Parathyroid adenoma (tissue), 2 donors: Measurements from ENCODE around the gene CATSPER3.

ENCODE experiments used
- H2AFZ ChIP-seq: fragments of 300-600 bp; sonication (generic); one replicate; pipeline ENCODE4 v1.7.0; 2017; ENCODE audit warnings: antibody characterized with exemption, mild to moderate bottlenecking
- H3K27ac ChIP-seq: fragments of 300-600 bp; sonication (generic); one replicate; pipeline ENCODE4 v1.7.0; 2017
- H3K27me3 ChIP-seq: fragments of 300-600 bp; sonication (generic); one replicate; pipeline ENCODE4 v1.7.0; 2017; ENCODE audit warnings: low read length; ENCODE audit not compliant: control insufficient read depth, insufficient read depth
- H3K36me3 ChIP-seq: fragments of 300-600 bp; sonication (generic); one replicate; pipeline ENCODE4 v1.7.0; 2017; ENCODE audit warnings: low read length; ENCODE audit not compliant: control insufficient read depth, insufficient read depth
- H3K4me1 ChIP-seq: fragments of 300-600 bp; sonication (generic); one replicate; pipeline ENCODE4 v1.7.0; 2017; ENCODE audit warnings: control low read depth
- H3K4me2 ChIP-seq: fragments of 300-600 bp; sonication (generic); one replicate; pipeline ENCODE4 v1.7.0; 2017; ENCODE audit warnings: low read length
- H3K4me3 ChIP-seq: fragments of 300-600 bp; sonication (generic); one replicate; pipeline ENCODE4 v1.7.0; 2017; ENCODE audit warnings: low read depth, low read length
- H3K79me2 ChIP-seq: fragments of 300-600 bp; sonication (generic); one replicate; pipeline ENCODE4 v1.7.0; 2017; ENCODE audit warnings: control low read depth
- H3K9ac ChIP-seq: fragments of 300-600 bp; sonication (generic); one replicate; pipeline ENCODE4 v1.7.0; 2017; ENCODE audit warnings: mild to moderate bottlenecking
- H3K9me3 ChIP-seq: fragments of 300-600 bp; sonication (generic); one replicate; pipeline ENCODE4 v1.7.0; 2017; ENCODE audit warnings: low read length; ENCODE audit not compliant: control insufficient read depth
- CTCF ChIP-seq: fragments of 300-600 bp; sonication (generic); IDR thresholded peaks from one replicate; pipeline ENCODE4 v1.7.0; 2017; ENCODE audit warnings: antibody characterized with exemption, mild to moderate bottlenecking
- donor health status: primary hyperparathyroidism.

The CATSPER3 gene

GRCh38 chr5:134967607-134968006 lies at the start of gene CATSPER3:
Gene CATSPER3 (plus strand): TSS chr5:134967907. CDS start chr5:134967992, 85 bp downstream.
- no peak within 1 kb of the TSS for H2AFZ ChIP-seq
- H3K4me2 ChIP-seq: no peak within 1 kb of the TSS
- H3K4me3 ChIP-seq: no peak within 1 kb of the TSS
- H3K79me2 ChIP-seq: no peaks in the 10 kb centered on the region
- no peak within 1 kb of the TSS for H3K27ac ChIP-seq
- H3K27me3 ChIP-seq: no peaks in the 10 kb centered on the region
- no peaks in the 10 kb centered on the region for H3K36me3 ChIP-seq
- no peak for TF ChIP-seq CTCF
- no peaks in the 10 kb centered on the region for H3K9me3 ChIP-seq
- H3K9ac ChIP-seq: no peak within 1 kb of the TSS
- H3K4me1 ChIP-seq: peaks cover 2% of the 10 kb centered on the region

GRCh38 chr5:134918861-134919260 lies 48.8 kb upstream of the CATSPER3 start:
- H3K36me3 ChIP-seq: no peaks in the 10 kb centered on the region
- no peaks in the 10 kb centered on the region for H3K9me3 ChIP-seq
- no peaks in the 10 kb centered on the region for H3K27me3 ChIP-seq
- no peak overlapping the region for H3K27ac ChIP-seq
- no peak overlapping the region for H3K4me3 ChIP-seq
- no peaks in the 10 kb centered on the region for H3K4me1 ChIP-seq
- no peak overlapping the region for H2AFZ ChIP-seq
- no peak overlapping the region for H3K9ac ChIP-seq
- no peak for TF ChIP-seq CTCF
- no peak overlapping the region for H3K4me2 ChIP-seq
- peaks cover 2% of the 10 kb centered on the region for H3K79me2 ChIP-seq

GRCh38 chr5:134920848-134921575 lies 46.7 kb upstream of the CATSPER3 start:
- Histone ChIP-seq H3K36me3 (no peaks in the 10 kb centered on the region), H3K4me3 (no peak overlapping the region), H3K4me2 (no peak overlapping the region), H3K9me3 (no peaks in the 10 kb centered on the region), H3K79me2 (peaks cover 2% of the 10 kb centered on the region), H3K27me3 (no peaks in the 10 kb centered on the region), H2AFZ (no peak overlapping the region), H3K4me1 (no peaks in the 10 kb centered on the region), H3K9ac (no peak overlapping the region), H3K27ac (no peak overlapping the region)
- no peak for TF ChIP-seq CTCF

GRCh38 chr5:134932508-134932907 lies 35.2 kb upstream of the CATSPER3 start:
- Histone ChIP-seq H3K9me3 (no peaks in the 10 kb centered on the region), H3K9ac (no peak overlapping the region), H2AFZ (no peak overlapping the region), H3K27me3 (no peaks in the 10 kb centered on the region), H3K27ac (no peak overlapping the region), H3K79me2 (no peaks in the 10 kb centered on the region), H3K36me3 (no peaks in the 10 kb centered on the region), H3K4me1 (no peaks in the 10 kb centered on the region), H3K4me2 (no peak overlapping the region), H3K4me3 (no peak overlapping the region)
- TF ChIP-seq CTCF: no peak

- H3K27ac ChIP-seq: no peak overlapping the region
- no peak overlapping the region for H3K9ac ChIP-seq
- no peaks in the 10 kb centered on the region for H3K36me3 ChIP-seq
- H3K79me2 ChIP-seq: no peaks in the 10 kb centered on the region
- H3K4me1 ChIP-seq: no peaks in the 10 kb centered on the region
- H3K9me3 ChIP-seq: no peaks in the 10 kb centered on the region
- no peak for TF ChIP-seq CTCF
- H3K4me2 ChIP-seq: no peak overlapping the region
- H3K27me3 ChIP-seq: no peaks in the 10 kb centered on the region
- no peak overlapping the region for H3K4me3 ChIP-seq
- no peak overlapping the region for H2AFZ ChIP-seq
These were observed 33.5 kb upstream of the CATSPER3 start for GRCh38 chr5:134934202-134934601.
